Keratinocyte (primary cell): Measurements from ENCODE around the gene SLC16A4. TPM values are rescaled to one million over a fixed set of nuclear protein-coding genes. Genes with fewer than 3 reads are reported as not detected.

Source experiments
- DNase-seq: peaks from one replicate; pipeline ENCODE4 v3.0.0-alpha.2; 2011; ENCODE audit warnings: low read depth, missing footprints, low spot score
- FAIRE-seq: peaks from 2 replicates; lab custom pipeline; 2011; peaks lifted over from hg19 to GRCh38; lab: Jason Lieb, UNC
- H2AFZ ChIP-seq: 2 replicates; pipeline ENCODE4 v1.6.0; 2012; ENCODE audit warnings: low read length, control low read depth, inconsistent platforms; ENCODE audit not compliant: control insufficient read depth
- H3K27ac ChIP-seq: 2 replicates; pipeline ENCODE4 v1.5.1; 2011; ENCODE audit warnings: low read length; ENCODE audit not compliant: control insufficient read depth, insufficient read depth
- H3K27me3 ChIP-seq: 3 replicates; pipeline ENCODE4 v1.6.0; 2011; ENCODE audit warnings: low read length; ENCODE audit not compliant: control insufficient read depth, insufficient read depth; ENCODE audit errors: extremely low read depth
- H3K36me3 ChIP-seq, 2 experiments: 2 replicates in 1 of 2; 3 replicates in 1 of 2; pipeline ENCODE4 v1.5.1; 2011; ENCODE audit warnings: low read length in 2 of 2, mild to moderate bottlenecking in 1 of 2; ENCODE audit not compliant: control insufficient read depth in 2 of 2, insufficient read depth in 2 of 2; ENCODE audit errors: extremely low read depth in 1 of 2
- H3K4me1 ChIP-seq: 3 replicates; pipeline ENCODE4 v1.5.1; 2011; ENCODE audit warnings: low read length; ENCODE audit not compliant: control insufficient read depth, insufficient read depth; ENCODE audit errors: extremely low read depth
- H3K4me2 ChIP-seq: 3 replicates; pipeline ENCODE4 v1.6.0; 2011; ENCODE audit warnings: low read depth, low read length; ENCODE audit not compliant: control insufficient read depth, insufficient read depth; ENCODE audit errors: extremely low read depth
- H3K4me3 ChIP-seq, 3 experiments: fragments of 200-600 bp in 1 of 3; sonication (generic) in 1 of 3; 2 replicates in 2 of 3; 3 replicates in 1 of 3; pipeline ENCODE4 v1.5.1; 2011 to 2016; ENCODE audit warnings: low read length in 3 of 3, mild to moderate bottlenecking in 3 of 3, control low read depth in 2 of 3, inconsistent platforms in 1 of 3, low read depth in 1 of 3, mixed read lengths in 1 of 3, mixed run types in 1 of 3, moderate library complexity in 1 of 3; ENCODE audit not compliant: control insufficient read depth in 2 of 3, insufficient read depth in 2 of 3; ENCODE audit errors: extremely low read depth in 1 of 3
- H3K79me2 ChIP-seq: 2 replicates; pipeline ENCODE4 v1.6.0; 2012; ENCODE audit warnings: low read length; ENCODE audit not compliant: control insufficient read depth, insufficient read depth
- H3K9ac ChIP-seq: 3 replicates; pipeline ENCODE4 v1.6.0; 2011; ENCODE audit warnings: low read length; ENCODE audit not compliant: control insufficient read depth, insufficient read depth; ENCODE audit errors: extremely low read depth
- H3K9me1 ChIP-seq: 3 replicates; pipeline ENCODE4 v1.6.0; 2011; ENCODE audit warnings: low read length; ENCODE audit not compliant: control insufficient read depth, insufficient read depth; ENCODE audit errors: extremely low read depth
- H3K9me3 ChIP-seq: 2 replicates; pipeline ENCODE4 v1.5.1; 2012; ENCODE audit warnings: low read depth, low read length; ENCODE audit not compliant: control insufficient read depth
- H4K20me1 ChIP-seq: 3 replicates; pipeline ENCODE4 v1.6.0; 2011; ENCODE audit warnings: low read length; ENCODE audit not compliant: control insufficient read depth, insufficient read depth; ENCODE audit errors: extremely low read depth
- CTCF ChIP-seq, 3 experiments: IDR thresholded peaks in 1 of 3; conservative IDR thresholded peaks in 1 of 3; optimal IDR thresholded peaks in 1 of 3; 2 replicates in 2 of 3; 3 replicates in 1 of 3; pipeline versions ENCODE3 to v1.5.1; 2011; ENCODE audit warnings: low read length in 3 of 3, mild to moderate bottlenecking in 3 of 3, moderate library complexity in 2 of 3, control low read depth in 1 of 3, inconsistent platforms in 1 of 3; ENCODE audit not compliant: insufficient read depth in 2 of 3; ENCODE audit errors: extremely low read depth in 1 of 3
- EZH2 ChIP-seq: IDR thresholded peaks from one replicate; pipeline ENCODE4 v1.6.1; 2012; ENCODE audit warnings: inconsistent platforms, mild to moderate bottlenecking, low read length, moderate library complexity
- dilution Hi-C: fragments of 300-500 bp; cut with MboI; formaldehyde crosslinking; loops from one replicate; pipeline ENCODE4 v1.7.0; 2020; ENCODE audit warnings: low sequenced_read_pairs; ENCODE audit not compliant: extremely low pct_ligation_motif_present
- polyA plus RNA-seq, 5 experiments: library from polyadenylated mRNA; depleted of rRNA in 3 of 5; stranded (reverse) in 3 of 5; stranded (forward) in 1 of 5; unstranded in 1 of 5; fragments of >200 nt; gene quantifications; 1 replicate in 1 of 5; 2 replicates in 3 of 5; 3 replicates in 1 of 5; pipeline versions ENCODE4 v1.2.1 to v1.2.3, GENCODE V29; 2011 to 2012; ENCODE audit warnings: missing spikeins in 2 of 5, low read depth in 1 of 5, low replicate concordance in 1 of 5

Gene SLC16A4
- polyA plus RNA-seq, 1 donor (not counting 4 experiments of a cell fraction or from before 2014, with no cell fraction given), result 0.92 TPM

DNA sequence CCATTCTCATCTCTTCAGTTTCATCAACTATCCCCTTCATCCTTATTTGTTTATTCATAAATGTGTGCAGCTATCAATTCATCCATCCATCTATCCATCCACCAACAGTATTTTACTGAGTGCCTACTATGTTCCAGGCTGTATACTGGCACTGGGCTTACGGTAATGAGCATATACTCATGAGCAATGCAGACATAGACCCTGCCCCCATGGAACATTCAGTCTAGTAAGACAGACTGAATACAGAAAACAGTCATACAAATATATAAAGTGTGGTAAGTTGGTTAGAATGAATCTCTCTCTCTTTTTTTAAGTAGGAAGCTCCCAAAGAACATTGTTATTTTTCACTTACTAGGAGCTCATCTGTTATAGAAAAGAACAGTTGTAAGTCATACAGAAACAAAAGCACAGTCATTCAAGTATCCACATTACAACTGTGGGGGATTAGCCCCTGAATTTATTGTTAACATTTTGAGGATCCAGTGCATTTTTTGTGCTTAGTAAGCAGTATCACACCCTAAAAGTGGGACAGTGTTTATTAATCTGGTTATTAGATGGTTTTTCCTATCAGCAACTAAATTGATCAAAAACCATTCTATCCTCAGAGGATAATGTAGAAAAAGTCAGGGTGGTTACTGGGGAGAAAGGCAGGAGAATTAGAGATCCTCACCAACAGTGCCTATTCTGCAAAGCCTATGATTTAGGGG is 3.6 kb downstream of the SLC16A4 start:
- Histone ChIP-seq H3K4me3 (no peak overlapping the region), H2AFZ (no peak overlapping the region), H3K9me3 (no peaks in the 10 kb centered on the region), H3K9ac (no peak overlapping the region), H3K36me3 (no peaks in the 10 kb centered on the region), H3K27ac (no peak overlapping the region), H3K27me3 (no peaks in the 10 kb centered on the region), H3K79me2 (no peaks in the 10 kb centered on the region), H3K4me1 (peaks cover 4% of the 10 kb centered on the region), H3K4me2 (no peak overlapping the region), H4K20me1 (no peaks in the 10 kb centered on the region), H3K9me1 (no peaks in the 10 kb centered on the region)
- TF ChIP-seq EZH2 (no peak), CTCF (optimal IDR thresholded peaks at IDR 0.05 in 1 of 3, IDR thresholded peaks at IDR 0.05 in 1 of 3, conservative IDR thresholded peaks at IDR 0.05 in 1 of 3; ENCODE audit: extremely low read depth in 1 of 3, insufficient read depth in 2 of 3, low read length in 3 of 3) (no peak)
- dilution Hi-C loops, result no loop called here
- DNase-seq, result no peak
- FAIRE-seq, result no peak

- no peak overlapping the region for H3K27ac ChIP-seq
- no peak for DNase-seq
- no peak overlapping the region for H3K4me3 ChIP-seq
- no peak overlapping the region for H2AFZ ChIP-seq
- dilution Hi-C loops, result no loop called here
- no peaks in the 10 kb centered on the region for H3K79me2 ChIP-seq
- no peak overlapping the region for H3K9ac ChIP-seq
- no peak for FAIRE-seq
- H3K9me3 ChIP-seq, result no peaks in the 10 kb centered on the region
- H3K27me3 ChIP-seq, result no peaks in the 10 kb centered on the region
- TF ChIP-seq EZH2 (no peak), CTCF (optimal IDR thresholded peaks at IDR 0.05 in 1 of 3, IDR thresholded peaks at IDR 0.05 in 1 of 3, conservative IDR thresholded peaks at IDR 0.05 in 1 of 3; ENCODE audit: extremely low read depth in 1 of 3, insufficient read depth in 2 of 3, low read length in 3 of 3) (no peak)
- H3K4me2 ChIP-seq, result no peak overlapping the region
- H3K36me3 ChIP-seq, result no peaks in the 10 kb centered on the region
- no peaks in the 10 kb centered on the region for H3K9me1 ChIP-seq
- H3K4me1 ChIP-seq, result peaks cover 4% of the 10 kb centered on the region
- no peaks in the 10 kb centered on the region for H4K20me1 ChIP-seq
Measured at GRCh38 chr1:110385369-110385768, 5.5 kb downstream of the SLC16A4 start.
